KMS-11 (cell line): ENCODE measurements around the gene KLHL29.

Experiments used
- H2AFZ ChIP-seq: fragments of 200-600 bp; sonication (generic); 2 replicates; pipeline ENCODE4 v1.6.1; 2016; ENCODE audit warnings: antibody characterized with exemption, mixed run types, low read depth
- H3K27ac ChIP-seq: fragments of 200-600 bp; sonication (generic); 2 replicates; pipeline ENCODE4 v1.6.1; 2016; ENCODE audit warnings: mild to moderate bottlenecking, mixed run types
- H3K27me3 ChIP-seq: fragments of 200-600 bp; sonication (generic); 2 replicates; pipeline ENCODE4 v1.6.1; 2017; ENCODE audit warnings: mild to moderate bottlenecking, low read depth, mixed run types, moderate library complexity; ENCODE audit not compliant: insufficient read depth
- H3K36me3 ChIP-seq: fragments of 200-600 bp; sonication (generic); 2 replicates; pipeline ENCODE4 v1.6.1; 2017; ENCODE audit warnings: mild to moderate bottlenecking, mixed run types; ENCODE audit not compliant: insufficient read depth
- H3K4me1 ChIP-seq: fragments of 200-600 bp; sonication (generic); 2 replicates; pipeline ENCODE4 v1.6.1; 2016; ENCODE audit warnings: mild to moderate bottlenecking, low read depth, mixed run types; ENCODE audit not compliant: poor library complexity, severe bottlenecking
- H3K4me2 ChIP-seq: fragments of 200-600 bp; sonication (generic); 2 replicates; pipeline ENCODE4 v1.7.0; 2016; ENCODE audit warnings: mild to moderate bottlenecking, mixed run types
- H3K4me3 ChIP-seq: fragments of 200-600 bp; sonication (generic); IDR thresholded peaks from 2 replicates; pipeline ENCODE4 v1.6.1; 2017; ENCODE audit warnings: low read depth, low read length, mixed read lengths; ENCODE audit not compliant: insufficient read depth
- H3K79me2 ChIP-seq: fragments of 200-600 bp; sonication (generic); 2 replicates; pipeline ENCODE4 v1.6.1; 2016; ENCODE audit warnings: low read depth, mixed run types; ENCODE audit not compliant: insufficient read depth
- H3K9ac ChIP-seq: fragments of 200-600 bp; sonication (generic); 2 replicates; pipeline ENCODE4 v1.6.1; 2016; ENCODE audit warnings: mild to moderate bottlenecking, mixed run types
- H4K20me1 ChIP-seq: fragments of 200-600 bp; sonication (generic); 2 replicates; pipeline ENCODE4 v1.6.1; 2016; ENCODE audit warnings: mild to moderate bottlenecking, mixed run types; ENCODE audit not compliant: insufficient read depth
- TF ChIP-seq, protein P1 (sequence below): fragments of 200-600 bp; sonication (generic); conservative IDR thresholded peaks from 2 replicates; pipeline ENCODE4 v1.6.1; 2017; ENCODE audit warnings: low read depth, mild to moderate bottlenecking, antibody characterized with exemption, low read length, moderate library complexity, mixed read lengths

KLHL29 gene

DNA sequence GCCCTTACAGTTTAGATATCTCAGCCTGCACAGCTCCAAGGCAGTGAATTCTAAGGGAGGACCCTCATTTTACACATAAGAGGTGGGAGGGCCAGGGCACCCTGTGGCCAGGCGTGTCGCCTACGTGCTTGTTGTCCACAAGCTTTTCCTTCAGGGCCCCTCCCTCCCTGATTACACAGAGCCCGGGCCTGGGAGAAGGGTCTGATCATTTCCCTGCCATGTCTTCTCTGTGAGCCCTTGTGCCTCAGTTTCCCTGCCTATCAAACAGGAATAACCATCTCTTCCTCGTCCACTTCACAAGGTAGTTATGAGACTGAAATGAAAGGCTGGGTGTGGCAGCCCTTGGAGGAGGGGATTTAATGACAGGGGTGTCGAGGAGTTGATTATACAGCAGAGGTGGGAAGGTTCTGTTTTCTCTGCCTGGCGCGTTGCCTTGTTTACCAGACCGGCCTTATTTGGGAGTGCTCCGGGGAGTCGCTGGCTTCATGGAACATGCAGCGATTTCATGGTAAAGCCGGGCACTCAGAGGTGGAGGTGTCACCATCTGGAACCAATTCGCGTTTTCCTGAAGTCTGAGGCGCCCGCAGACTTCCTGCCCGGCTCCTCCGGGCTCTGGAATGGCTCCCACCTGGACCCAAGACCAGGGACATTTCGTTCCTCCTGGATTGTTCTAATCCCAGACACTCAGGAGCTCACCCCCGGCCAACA is 208.9 kb downstream of the KLHL29 start:
- TF ChIP-seq, protein P1, sequence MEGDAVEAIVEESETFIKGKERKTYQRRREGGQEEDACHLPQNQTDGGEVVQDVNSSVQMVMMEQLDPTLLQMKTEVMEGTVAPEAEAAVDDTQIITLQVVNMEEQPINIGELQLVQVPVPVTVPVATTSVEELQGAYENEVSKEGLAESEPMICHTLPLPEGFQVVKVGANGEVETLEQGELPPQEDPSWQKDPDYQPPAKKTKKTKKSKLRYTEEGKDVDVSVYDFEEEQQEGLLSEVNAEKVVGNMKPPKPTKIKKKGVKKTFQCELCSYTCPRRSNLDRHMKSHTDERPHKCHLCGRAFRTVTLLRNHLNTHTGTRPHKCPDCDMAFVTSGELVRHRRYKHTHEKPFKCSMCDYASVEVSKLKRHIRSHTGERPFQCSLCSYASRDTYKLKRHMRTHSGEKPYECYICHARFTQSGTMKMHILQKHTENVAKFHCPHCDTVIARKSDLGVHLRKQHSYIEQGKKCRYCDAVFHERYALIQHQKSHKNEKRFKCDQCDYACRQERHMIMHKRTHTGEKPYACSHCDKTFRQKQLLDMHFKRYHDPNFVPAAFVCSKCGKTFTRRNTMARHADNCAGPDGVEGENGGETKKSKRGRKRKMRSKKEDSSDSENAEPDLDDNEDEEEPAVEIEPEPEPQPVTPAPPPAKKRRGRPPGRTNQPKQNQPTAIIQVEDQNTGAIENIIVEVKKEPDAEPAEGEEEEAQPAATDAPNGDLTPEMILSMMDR = no peak
- Histone ChIP-seq H3K4me3 (no peak overlapping the region), H3K9ac (no peak overlapping the region), H3K36me3 (no peaks in the 10 kb centered on the region), H3K4me2 (no peak overlapping the region), H3K27ac (no peak overlapping the region), H3K4me1 (no peaks in the 10 kb centered on the region), H3K79me2 (no peaks in the 10 kb centered on the region), H4K20me1 (no peaks in the 10 kb centered on the region), H3K27me3 (no peaks in the 10 kb centered on the region), H2AFZ (no peak overlapping the region)

DNA sequence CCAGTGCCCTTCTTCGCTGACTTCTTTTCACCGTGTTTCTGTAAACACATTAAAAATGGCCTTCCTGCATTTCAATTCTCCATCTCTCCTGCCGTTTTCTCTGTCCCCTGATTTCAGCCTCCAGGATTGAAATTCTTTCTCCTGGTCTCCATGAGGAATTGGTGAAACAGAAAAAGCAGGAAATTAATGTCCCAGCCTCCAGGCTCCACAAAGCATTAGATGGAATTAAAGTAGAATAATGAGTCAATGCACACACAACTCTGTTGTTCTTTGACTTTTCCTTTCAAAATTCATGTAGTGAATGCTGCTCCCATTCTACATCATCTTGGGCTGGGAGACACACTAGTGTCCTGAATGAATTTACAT is 209.5 kb downstream of the KLHL29 start:
- H3K27me3 ChIP-seq = no peaks in the 10 kb centered on the region
- H3K79me2 ChIP-seq = no peaks in the 10 kb centered on the region
- H3K4me1 ChIP-seq = no peaks in the 10 kb centered on the region
- H3K4me2 ChIP-seq = no peak overlapping the region
- no peaks in the 10 kb centered on the region for H3K36me3 ChIP-seq
- H3K4me3 ChIP-seq = no peak overlapping the region
- H4K20me1 ChIP-seq = no peaks in the 10 kb centered on the region
- TF ChIP-seq, protein P1 = no peak
- H3K9ac ChIP-seq = no peak overlapping the region
- H2AFZ ChIP-seq = no peak overlapping the region
- H3K27ac ChIP-seq = no peak overlapping the region

DNA sequence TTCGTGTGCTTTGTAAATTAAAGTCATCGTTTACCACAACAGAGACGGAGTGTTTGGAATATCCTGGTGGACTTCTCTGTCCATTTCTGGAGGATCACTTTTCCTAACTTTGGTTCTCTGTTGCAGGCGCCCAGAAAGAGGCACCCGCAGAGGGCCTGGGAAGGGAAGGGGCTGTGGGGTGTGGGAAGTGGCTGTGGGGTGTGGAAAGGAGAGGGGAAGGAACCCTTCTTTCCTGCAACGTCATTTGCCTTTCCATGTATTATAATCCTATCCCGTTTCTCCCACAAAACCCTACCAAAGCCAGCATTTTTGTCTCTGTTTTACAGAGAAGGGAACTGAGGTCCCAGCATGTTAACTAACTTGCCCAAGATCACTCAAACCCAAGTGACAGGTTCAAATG is 210.0 kb downstream of the KLHL29 start:
- H3K27me3 ChIP-seq = no peaks in the 10 kb centered on the region
- no peak overlapping the region for H3K4me2 ChIP-seq
- TF ChIP-seq, protein P1 = no peak

DNA sequence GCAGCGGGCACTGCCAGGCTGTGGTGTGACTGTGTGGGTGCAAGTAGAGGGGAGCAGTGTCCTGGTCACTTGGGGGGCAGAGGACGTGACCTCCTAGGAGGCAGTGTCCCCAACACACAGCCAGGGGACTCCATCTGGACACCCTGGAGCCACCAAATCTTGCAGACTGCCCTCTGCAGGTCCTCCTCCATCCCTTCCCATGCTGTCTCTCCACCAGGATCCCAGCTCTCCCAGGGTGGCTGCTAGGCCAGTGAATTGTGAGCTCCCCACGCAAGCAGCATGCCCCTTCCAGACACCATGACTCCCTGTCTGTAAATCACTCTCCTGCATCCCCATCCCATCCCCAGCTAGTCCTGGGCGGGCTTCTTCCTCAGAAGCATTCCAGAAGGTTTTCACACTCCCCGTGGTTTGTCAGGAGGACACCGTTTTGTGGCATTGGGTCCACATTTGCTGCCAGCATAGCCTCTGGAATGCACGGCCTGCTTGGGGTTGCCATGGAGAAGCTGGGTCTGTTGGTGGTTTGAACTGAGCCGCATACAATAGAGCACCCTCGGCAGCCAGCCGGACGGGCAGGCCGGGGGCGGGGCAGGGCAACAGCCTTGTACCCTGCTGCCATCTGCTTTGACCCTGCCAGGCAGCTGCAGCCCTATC is 210.7 kb downstream of the KLHL29 start:
- H3K4me2 ChIP-seq = no peak overlapping the region
- H3K79me2 ChIP-seq = no peaks in the 10 kb centered on the region
- TF ChIP-seq, protein P1 = no peak
- no peak overlapping the region for H2AFZ ChIP-seq
- H3K4me3 ChIP-seq = no peak overlapping the region
- H3K36me3 ChIP-seq = no peaks in the 10 kb centered on the region
- no peaks in the 10 kb centered on the region for H4K20me1 ChIP-seq
- H3K27me3 ChIP-seq = no peaks in the 10 kb centered on the region
- H3K4me1 ChIP-seq = no peaks in the 10 kb centered on the region
- no peak overlapping the region for H3K27ac ChIP-seq
- H3K9ac ChIP-seq = no peak overlapping the region

More for the DNA sequence above, 210.0 kb downstream of the KLHL29 start:
- no peak overlapping the region for H2AFZ ChIP-seq
- no peak overlapping the region for H3K9ac ChIP-seq
- H3K4me3 ChIP-seq = no peak overlapping the region
- no peaks in the 10 kb centered on the region for H4K20me1 ChIP-seq
- H3K27ac ChIP-seq = no peak overlapping the region
- no peaks in the 10 kb centered on the region for H3K79me2 ChIP-seq
- no peaks in the 10 kb centered on the region for H3K36me3 ChIP-seq
- H3K4me1 ChIP-seq = no peaks in the 10 kb centered on the region
